ENCODE data around the gene LIN54. TPM values are rescaled to one million over a fixed set of nuclear protein-coding genes. Genes with fewer than 3 reads are reported as not detected.
A peak's percentile ranks its signal among the peaks of the same experiment; 100 is the strongest.

Gene LIN54
- total RNA-seq (2021) (11.8 to 13.2 TPM (median 12.7 TPM) in 3 replicates), Bru-seq, nascent RNA (percentile 62 among the genes with signal in this experiment)
- long read RNA-seq, experiment 1, full-length matches to known transcripts, result 39 of 63 reads
- long read RNA-seq, experiment 1, partial matches to known transcripts, result 4 of 63 reads
- long read RNA-seq, experiment 1, other reads (novel, unspliced or antisense), result 20 of 63 reads
- long read RNA-seq, experiment 2, partial matches to known transcripts, result 0 of 9 reads
- long read RNA-seq, experiment 2, other reads (novel, unspliced or antisense), result 7 of 9 reads
- long read RNA-seq, experiment 3, result 0 reads

GRCh38 chr4:83010522-83011318, at the start of gene LIN54:
Gene LIN54, minus strand, starts transcription at chr4:83010823. Its CDS starts 25,979 bp downstream, at chr4:82984844.
- Mint-ChIP-seq H3K36me3 (no peaks in the 10 kb centered on the region), H3K4me3 (peak within 1 kb of the TSS; percentile 92), H3K4me1 (peaks cover 34% of the 10 kb centered on the region), H3K9me3 (no peaks in the 10 kb centered on the region), H3K27ac (peak within 1 kb of the TSS; percentile 67), H3K27me3 (ENCODE audit: low read depth) (peaks cover 13% of the 10 kb centered on the region)
- ChIA-PET CTCF (interaction anchor here (0.7 to 1.3 kb wide), 3 partner anchors 10 to 1472 kb away, joined by 3 to 6 read pairs (median 5); partner anchors contain the start of gene COPS4), POLR2A (interaction anchor here (0.7 to 2.9 kb wide), 3 partner anchors 24 to 100 kb away, joined by 3 to 28 read pairs (median 4); partner anchors contain the start of gene COPS4)
- DNase-seq (ENCODE audit: low spot score) (peak; percentile 65), ATAC-seq (peak; percentile 17)
- TF ChIP-seq ZNF317 (CRISPR knock-in tag; IDR thresholded peaks at IDR 0.05; ENCODE audit: borderline replicate concordance, low read depth), result no peak
- TF ChIP-seq ZNF423 (CRISPR knock-in tag; IDR thresholded peaks at IDR 0.05), result no peak
- TF ChIP-seq NFYB (CRISPR knock-in tag; conservative IDR thresholded peaks at IDR 0.05; ENCODE audit: low read depth), result no peak
- TF ChIP-seq SMAD3 (CRISPR knock-in tag; IDR thresholded peaks at IDR 0.05; ENCODE audit: borderline replicate concordance), result no peak
- no peak for TF ChIP-seq TP53 (CRISPR knock-in tag; IDR thresholded peaks at IDR 0.05)
- TF ChIP-seq IRF1 (CRISPR knock-in tag; IDR thresholded peaks at IDR 0.05), result no peak
- no peak for TF ChIP-seq JUN (CRISPR knock-in tag; IDR thresholded peaks at IDR 0.05)
- no peak for TF ChIP-seq ZBTB43 (CRISPR knock-in tag; IDR thresholded peaks at IDR 0.05)
- no peak for TF ChIP-seq HMGA2 (CRISPR knock-in tag; IDR thresholded peaks at IDR 0.05)
- TF ChIP-seq ZNF425 (CRISPR knock-in tag; conservative IDR thresholded peaks at IDR 0.05), result no peak
- no peak for TF ChIP-seq MAX (CRISPR knock-in tag; IDR thresholded peaks at IDR 0.05)
- TF ChIP-seq ATF6 (CRISPR knock-in tag; IDR thresholded peaks at IDR 0.05), result no peak
- TF ChIP-seq TEAD1 (CRISPR knock-in tag; IDR thresholded peaks at IDR 0.05), result no peak
- TF ChIP-seq ZNF532 (CRISPR knock-in tag; IDR thresholded peaks at IDR 0.05; ENCODE audit: borderline replicate concordance), result no peak
